Stimulated activated CD8-positive, alpha-beta memory T cell treated with anti-CD3 and anti-CD28 coated beads, Interleukin-12 subunit alpha, Interleukin-12 subunit beta, amount 100 ng/mL, for 24 hours (primary cell): ENCODE results near the gene SNRNP48.

ENCODE experiments used
- DNase-seq: peaks from one replicate; pipeline ENCODE4 v3.0.0-alpha.2; 2020; ENCODE audit errors: extremely low read depth

The SNRNP48 gene

GRCh38 chr6:7642791-7643190 lies 52.8 kb downstream of the SNRNP48 start:
- no peak for DNase-seq

GRCh38 chr6:7644417-7644816 lies 54.4 kb downstream of the SNRNP48 start:
- DNase-seq: no peak

- no peak for DNase-seq
Observed at GRCh38 chr6:7646394-7646793, 56.4 kb downstream of the SNRNP48 start.

GRCh38 chr6:7647504-7647903 lies 57.5 kb downstream of the SNRNP48 start:
- DNase-seq: no peak

GRCh38 chr6:7649037-7649810 lies 59.2 kb downstream of the SNRNP48 start:
- DNase-seq: no peak

GRCh38 chr6:7650878-7651277 lies 60.9 kb downstream of the SNRNP48 start:
- DNase-seq: no peak

GRCh38 chr6:7652957-7653356 lies 63.0 kb downstream of the SNRNP48 start:
- no peak for DNase-seq

GRCh38 chr6:7656355-7656754 lies 66.4 kb downstream of the SNRNP48 start:
- no peak for DNase-seq

- no peak for DNase-seq
Observed at GRCh38 chr6:7658543-7658942, 68.5 kb downstream of the SNRNP48 start.

- DNase-seq: no peak
Observed at GRCh38 chr6:7661364-7661763, 71.4 kb downstream of the SNRNP48 start.
